Measurements from ENCODE around the gene RFX4. TPM values are rescaled to one million over a fixed set of nuclear protein-coding genes. Genes with fewer than 3 reads are reported as not detected.

Gene RFX4
- total and polyA plus RNA-seq, 9 of the 15 experiments (the other 6 are each of a cell fraction or from before 2014, with no cell fraction given) = not detected

Other genes with a start within 250 kb of the RFX4 start
- 13.3 and 13.7 TPM in 2 replicates for gene POLR3B, start 225.3 kb upstream of the RFX4 start, total RNA-seq (2014; rRNA removed)
- gene POLR3B, start 225.3 kb upstream of the RFX4 start, total RNA-seq (2014; rRNA removed; fragmentation: Illumina TruSeq; extraction: Trizol) = 14.4 and 14.6 TPM in 2 replicates
- 13.3 and 15.4 TPM in 2 replicates for gene POLR3B, start 225.3 kb upstream of the RFX4 start, total RNA-seq (2015; rRNA removed; fragmentation: Illumina TruSeq; extraction: Trizol)
- gene POLR3B, start 225.3 kb upstream of the RFX4 start, total RNA-seq (2021) = 14.6 and 15.0 TPM in 2 replicates
- gene POLR3B, start 225.3 kb upstream of the RFX4 start, polyA plus RNA-seq (2011; rRNA removed) = 7.9 and 12.1 TPM in 2 replicates
- 15.6 and 17.9 TPM in 2 replicates for gene POLR3B, start 225.3 kb upstream of the RFX4 start, polyA plus RNA-seq (2014; fragmentation: Illumina TruSeq; extraction: Trizol)
- gene POLR3B, start 225.3 kb upstream of the RFX4 start, polyA plus RNA-seq (2014; fragmentation: Nextera tagmentation; extraction: Ambion mirVana) = 10 to 100 TPM in 1 of 2 experiments, 1 to 10 TPM in 1; 7.6 to 16.5 TPM
- gene POLR3B, start 225.3 kb upstream of the RFX4 start, polyA plus RNA-seq (2014; rRNA removed) = 11.2 and 13.2 TPM in 2 replicates
- gene RIC8B, start 191.7 kb downstream of the RFX4 start, total RNA-seq (2014; rRNA removed) = 2.2 and 2.9 TPM in 2 replicates
- 5.6 and 5.9 TPM in 2 replicates for gene RIC8B, start 191.7 kb downstream of the RFX4 start, total RNA-seq (2014; rRNA removed; fragmentation: Illumina TruSeq; extraction: Trizol)
- gene RIC8B, start 191.7 kb downstream of the RFX4 start, total RNA-seq (2015; rRNA removed; fragmentation: Illumina TruSeq; extraction: Trizol) = 6.4 and 7.2 TPM in 2 replicates
- gene RIC8B, start 191.7 kb downstream of the RFX4 start, total RNA-seq (2021) = 6.0 and 6.7 TPM in 2 replicates
- gene RIC8B, start 191.7 kb downstream of the RFX4 start, polyA plus RNA-seq (2011; rRNA removed) = 6.1 and 8.1 TPM in 2 replicates
- gene RIC8B, start 191.7 kb downstream of the RFX4 start, polyA plus RNA-seq (2014; fragmentation: Illumina TruSeq; extraction: Trizol) = 4.8 and 4.9 TPM in 2 replicates
- 1 to 10 TPM in 1 of 2 experiments, under 1 TPM in 1; 0.92 to 1.6 TPM for gene RIC8B, start 191.7 kb downstream of the RFX4 start, polyA plus RNA-seq (2014; fragmentation: Nextera tagmentation; extraction: Ambion mirVana)
- gene RIC8B, start 191.7 kb downstream of the RFX4 start, polyA plus RNA-seq (2014; rRNA removed) = 3.2 and 3.7 TPM in 2 replicates